Stimulated activated CD4-positive, alpha-beta T cell treated with anti-CD3 and anti-CD28 coated beads, TNF-alpha, amount 100 ng/mL, for 48 hours (primary cell): ENCODE measurements around the gene VSTM2B.

ENCODE experiments used
- DNase-seq, 3 donors: peaks; one replicate each; pipeline ENCODE4 v3.0.0-alpha.2; 2020; ENCODE audit warnings: low read depth in 3 of 3

The VSTM2B gene

GRCh38 chr19:29515233-29515619 is 10.6 kb upstream of the VSTM2B start:
- DNase-seq = no peak

DNA sequence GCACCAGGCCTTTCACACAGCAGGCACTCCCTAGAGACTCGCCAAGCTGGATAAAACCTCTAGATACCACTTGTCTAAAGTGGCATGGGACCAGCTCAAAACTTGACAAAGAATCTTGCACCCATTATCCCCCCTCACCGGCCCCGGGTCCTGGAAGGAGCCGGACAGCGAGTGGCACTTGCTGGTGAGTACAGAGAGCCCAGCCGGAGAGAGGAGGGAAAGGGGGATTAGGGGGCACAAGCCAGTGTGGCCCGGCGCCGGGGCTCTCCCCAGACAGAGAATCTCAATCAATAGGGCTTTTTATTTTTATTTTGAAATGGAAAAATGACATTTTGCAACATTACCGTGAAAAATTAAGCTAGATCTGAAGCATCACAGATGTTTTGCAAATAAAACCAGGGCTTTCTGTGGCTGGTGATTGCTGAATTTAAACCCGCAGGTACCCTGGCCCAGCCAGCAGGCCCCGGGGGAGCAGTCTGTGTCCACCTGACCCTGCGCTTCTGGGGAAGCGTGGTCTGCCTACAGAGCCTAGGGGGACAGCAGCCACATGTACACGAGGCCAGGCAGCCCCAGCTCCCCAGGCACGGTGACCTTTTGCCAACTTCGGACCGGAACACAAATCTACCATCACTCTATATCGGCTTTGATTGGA is 10.0 kb upstream of the VSTM2B start:
- DNase-seq = no peak

GRCh38 chr19:29516358-29516725 is 9.5 kb upstream of the VSTM2B start:
- DNase-seq = no peak

- no peak for DNase-seq
Measured at GRCh38 chr19:29516821-29517395, 8.9 kb upstream of the VSTM2B start.

- no peak for DNase-seq
Measured at GRCh38 chr19:29517412-29517811, 8.4 kb upstream of the VSTM2B start.

GRCh38 chr19:29517946-29518345 is 7.8 kb upstream of the VSTM2B start:
- DNase-seq = no peak

DNA sequence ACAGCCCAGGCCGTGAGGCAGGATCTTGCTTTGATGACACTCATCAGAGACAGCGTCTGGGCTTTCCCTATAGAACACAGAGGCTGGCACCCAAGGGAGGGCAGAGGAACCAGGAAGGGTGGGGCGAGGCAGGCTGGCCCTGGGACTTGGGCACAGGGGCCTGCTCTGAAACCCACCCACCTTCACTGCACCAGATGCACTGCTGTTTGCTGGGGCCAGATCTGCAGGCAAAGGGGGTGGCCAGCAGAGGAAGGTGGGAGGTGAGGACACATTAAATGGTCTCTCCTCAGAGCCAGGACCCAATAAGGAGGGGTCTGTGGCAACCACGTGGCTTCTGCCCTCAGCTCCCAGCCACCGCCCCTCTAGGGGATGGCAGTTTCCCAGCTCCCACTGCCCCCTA is 6.6 kb upstream of the VSTM2B start:
- DNase-seq = no peak

- no peak for DNase-seq
Measured at GRCh38 chr19:29519931-29520330, 5.9 kb upstream of the VSTM2B start.

DNA sequence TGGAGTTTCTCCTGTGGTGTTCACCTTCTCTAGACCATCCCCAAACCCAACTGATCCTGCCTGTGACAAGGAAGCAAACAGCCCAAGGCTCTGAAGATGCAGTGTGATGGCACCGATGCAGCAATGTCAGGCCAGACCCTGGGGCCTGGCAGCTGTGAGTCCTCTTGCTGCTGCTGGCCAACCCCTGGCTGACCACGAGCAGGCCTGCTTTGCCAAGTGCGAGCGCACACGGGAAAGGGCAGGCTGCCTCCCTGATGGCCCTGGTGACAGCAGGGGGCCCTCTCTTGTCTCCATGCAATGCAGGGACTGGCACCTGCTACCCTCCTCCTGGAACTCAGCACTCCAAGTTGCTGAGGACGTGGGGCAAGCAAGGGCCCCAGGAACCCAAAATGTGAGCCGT is 5.4 kb upstream of the VSTM2B start:
- no peak for DNase-seq

DNA sequence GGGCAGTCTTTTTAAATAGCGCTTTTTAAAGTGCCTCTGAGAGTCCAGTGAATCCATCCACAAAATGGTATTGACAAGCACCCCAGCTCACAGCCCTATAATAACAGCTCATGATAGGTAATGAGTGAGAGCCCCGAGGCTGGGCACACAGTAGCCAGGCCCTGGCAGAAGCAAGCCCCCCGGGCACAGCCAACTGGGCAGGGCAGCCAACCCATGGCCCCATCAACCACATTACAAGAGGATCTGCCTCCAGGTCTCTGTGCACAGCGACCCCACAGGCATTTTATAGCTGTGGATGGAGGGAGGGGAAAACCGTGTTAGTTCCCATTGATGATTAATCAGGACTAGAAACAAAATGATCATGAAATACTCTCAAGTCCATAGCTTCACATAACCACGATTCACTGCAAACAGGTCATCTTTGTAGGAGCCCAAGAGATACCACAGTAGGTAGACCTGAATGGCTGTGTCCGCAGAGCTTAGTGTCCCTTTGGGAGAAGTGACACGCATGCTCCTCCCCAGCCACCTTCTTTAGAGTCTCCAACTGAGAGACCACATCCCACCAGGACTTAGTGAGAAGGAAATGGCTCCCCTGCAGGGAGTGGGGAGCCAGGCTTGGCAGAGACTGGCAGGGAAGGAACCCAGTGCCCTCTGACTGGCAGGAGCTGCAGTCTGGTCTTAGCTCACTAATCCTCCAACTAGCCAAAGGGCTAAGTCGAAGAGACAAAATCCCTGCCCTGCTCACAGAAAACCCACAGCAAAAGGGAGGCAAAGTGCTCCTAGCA is 4.3 kb upstream of the VSTM2B start:
- no peak for DNase-seq

DNA sequence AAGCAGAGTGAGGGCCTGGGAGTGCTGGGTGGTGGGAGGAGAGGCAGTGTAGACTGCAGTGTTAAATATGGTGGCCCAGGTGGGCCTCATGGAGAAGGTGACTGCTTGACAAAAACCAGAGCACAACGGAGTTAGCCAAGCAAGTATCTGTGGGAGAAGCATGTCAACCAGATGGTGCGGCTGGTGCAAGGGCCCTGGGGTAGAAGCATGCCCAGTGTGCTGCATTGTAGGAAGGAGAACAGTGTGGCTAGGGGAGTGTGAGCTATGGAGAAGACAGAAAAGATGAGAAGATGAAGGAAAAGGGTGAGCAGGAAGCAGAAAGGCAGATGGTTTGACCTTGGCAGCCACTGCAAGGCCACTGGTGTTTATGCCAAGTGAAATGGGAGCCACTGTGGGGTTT is 2.2 kb upstream of the VSTM2B start:
- DNase-seq = no peak

GRCh38 chr19:29524201-29524911 is 1.4 kb upstream of the VSTM2B start:
- no peak for DNase-seq

GRCh38 chr19:29524912-29525831 is 622 bp upstream of the VSTM2B start:
- no peak for DNase-seq

DNA sequence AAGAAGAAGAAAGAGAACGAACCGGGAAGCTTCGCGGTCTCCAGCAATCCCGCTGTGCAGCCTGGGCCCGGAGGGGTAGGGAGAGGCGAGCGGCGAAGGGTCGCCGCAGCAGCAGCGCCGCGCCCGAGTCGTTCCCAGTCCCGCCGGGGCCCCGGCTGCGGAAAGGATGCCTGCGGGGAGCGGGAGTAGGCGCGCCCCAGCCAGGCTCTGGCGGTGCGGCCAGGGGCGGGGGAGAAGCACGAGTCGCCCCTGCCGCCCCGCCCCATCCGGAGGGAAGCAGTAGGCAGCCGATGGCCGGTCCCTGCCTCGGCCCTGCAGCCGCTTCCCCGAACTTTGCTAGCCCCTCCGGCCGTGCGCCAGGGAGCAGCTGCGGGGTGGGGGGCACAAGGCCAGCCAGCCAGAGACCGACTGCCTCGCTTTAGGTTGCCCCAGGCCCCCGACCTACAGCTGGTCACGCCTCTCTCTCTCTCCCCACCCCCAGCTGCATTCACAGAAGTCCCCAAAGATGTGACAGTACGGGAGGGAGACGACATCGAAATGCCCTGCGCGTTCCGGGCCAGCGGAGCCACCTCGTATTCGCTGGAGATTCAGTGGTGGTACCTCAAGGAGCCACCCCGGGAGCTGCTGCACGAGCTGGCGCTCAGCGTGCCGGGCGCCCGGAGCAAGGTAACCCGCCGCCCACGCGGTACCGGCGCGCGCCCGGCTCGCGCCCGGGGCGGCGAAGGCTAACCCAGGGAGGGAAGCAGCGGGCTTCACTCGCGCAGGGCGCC is 1.1 kb downstream of the VSTM2B start:
- peak; percentile 8 to 38 (median 15) for DNase-seq

DNA sequence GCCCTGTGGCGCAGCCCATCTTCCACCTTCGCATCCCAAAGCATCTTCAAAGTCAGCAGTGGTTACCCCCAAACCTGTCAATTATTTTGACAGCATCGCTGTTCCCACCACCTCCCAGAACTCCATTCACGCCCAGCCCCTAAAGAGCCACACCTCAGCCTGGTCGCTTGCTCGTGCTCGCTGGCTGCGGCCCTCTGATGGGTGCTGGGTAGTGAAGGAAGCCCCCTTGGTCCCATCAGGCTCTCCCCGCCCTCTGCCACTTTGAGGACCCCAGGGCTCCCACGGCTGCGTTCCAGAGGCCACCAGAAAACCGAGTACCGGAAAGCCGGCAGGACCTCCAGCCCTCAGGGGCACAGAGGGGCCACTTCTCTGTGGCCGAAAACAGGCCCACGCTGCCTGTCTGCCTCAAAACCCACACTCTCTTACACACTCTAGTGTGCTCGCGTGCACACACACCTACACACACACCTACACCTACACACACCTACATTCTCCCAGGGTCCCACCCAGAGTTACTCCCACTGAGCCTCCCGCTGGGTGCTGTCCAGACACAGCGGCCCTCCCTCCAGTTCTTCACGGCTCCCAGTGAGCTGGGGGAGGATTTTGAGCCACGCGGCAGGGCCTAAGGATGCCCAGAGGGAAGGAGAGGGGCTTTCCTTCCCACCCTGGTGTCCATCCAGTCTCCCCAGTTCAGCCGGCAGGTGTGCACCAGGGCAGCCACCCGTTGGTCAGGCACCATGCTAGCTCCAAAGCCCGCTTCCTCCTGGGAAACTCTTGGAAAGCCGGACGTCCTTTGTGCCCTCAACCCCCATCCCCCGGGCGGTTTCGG is 1.9 kb downstream of the VSTM2B start:
- DNase-seq = no peak

DNA sequence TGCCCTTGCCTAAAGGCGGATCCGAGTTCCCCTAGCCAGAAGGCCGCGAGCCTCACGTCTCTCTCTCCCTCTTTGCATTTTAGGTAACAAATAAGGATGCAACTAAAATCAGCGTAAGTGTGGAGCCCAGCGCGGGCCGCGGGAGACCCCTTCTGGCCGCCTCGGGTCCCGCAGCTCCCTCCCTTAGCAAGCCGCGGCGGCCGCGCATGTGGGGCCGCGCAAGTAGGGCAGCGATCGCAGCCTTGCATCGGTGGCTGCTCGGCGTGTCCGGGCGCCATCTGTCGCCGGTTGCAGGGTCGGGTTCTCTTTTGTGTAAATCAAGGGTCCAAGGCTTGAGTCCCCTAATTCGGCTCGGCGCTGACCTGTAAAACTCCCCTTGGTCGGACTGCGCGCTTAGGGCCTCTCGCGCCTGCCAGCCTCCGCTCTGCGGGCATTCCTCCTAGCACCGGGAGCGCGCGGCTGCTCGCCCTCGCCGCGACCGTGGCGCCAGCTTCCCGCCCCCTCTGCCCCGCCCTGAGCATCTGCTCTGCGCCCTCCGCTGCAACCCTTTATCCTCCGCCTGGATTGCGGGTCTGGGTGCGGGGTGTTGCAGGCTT is 2.7 kb downstream of the VSTM2B start:
- DNase-seq = peak; percentile 55 to 67 (median 58)

DNA sequence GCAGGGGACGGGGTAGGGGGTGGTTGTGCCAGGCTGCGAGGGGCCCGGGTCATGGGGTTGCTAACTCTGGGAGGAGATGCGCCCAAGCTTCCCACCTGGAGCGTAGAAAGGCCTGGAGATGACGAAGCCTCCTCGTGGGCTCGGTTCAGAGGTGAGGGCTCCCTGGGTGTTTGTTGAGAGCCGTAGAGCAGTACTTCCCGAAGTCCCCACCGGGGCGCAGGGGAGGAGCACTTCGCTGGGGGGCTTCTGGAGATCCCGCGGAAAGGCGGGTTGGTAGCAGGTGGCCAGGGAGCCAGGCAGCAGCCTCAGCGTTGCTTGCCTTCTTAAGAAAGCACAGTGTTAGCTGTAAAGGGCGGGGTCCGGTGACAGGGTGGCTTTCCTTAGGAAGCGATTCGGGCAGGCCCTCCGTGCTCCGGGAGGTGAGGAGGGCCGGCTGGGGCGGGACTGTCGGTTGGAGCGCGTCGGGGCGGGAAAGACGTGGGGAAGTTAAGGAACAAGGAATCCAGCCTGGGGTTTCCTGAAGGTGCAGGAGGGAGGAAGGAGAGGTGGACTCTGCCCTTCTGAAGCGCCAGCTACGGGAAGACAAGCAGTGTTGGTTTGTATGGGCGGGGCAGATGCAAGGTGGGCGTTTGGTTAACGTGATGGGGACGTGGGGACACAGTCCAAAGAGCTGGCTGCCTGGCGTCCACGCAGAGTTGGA is 3.3 kb downstream of the VSTM2B start:
- no peak for DNase-seq

- no peak for DNase-seq
Measured at GRCh38 chr19:29529646-29530539, 4.1 kb downstream of the VSTM2B start.
